ENCODE results near the gene SLC7A9.

DNA sequence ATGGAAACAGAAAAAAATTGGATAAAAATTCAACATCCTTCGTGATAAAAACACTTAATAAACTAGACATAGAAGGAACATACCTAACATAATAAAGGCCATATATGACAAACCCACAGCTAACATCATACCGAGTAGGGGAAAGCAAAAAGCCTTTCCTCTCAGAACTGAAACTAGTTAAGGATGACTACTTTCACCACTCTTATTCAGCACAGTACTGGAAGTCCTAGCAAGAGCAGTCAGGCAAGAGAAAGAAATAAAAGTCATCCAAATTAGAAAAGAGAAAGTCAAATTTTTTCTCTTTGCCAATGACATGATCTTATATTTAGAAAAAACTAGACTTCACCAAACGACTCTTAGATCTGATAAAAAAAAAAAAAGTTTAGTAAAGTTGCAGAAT, 25.8 kb upstream of the SLC7A9 start:
- TF ChIP-seq, protein P1, sequence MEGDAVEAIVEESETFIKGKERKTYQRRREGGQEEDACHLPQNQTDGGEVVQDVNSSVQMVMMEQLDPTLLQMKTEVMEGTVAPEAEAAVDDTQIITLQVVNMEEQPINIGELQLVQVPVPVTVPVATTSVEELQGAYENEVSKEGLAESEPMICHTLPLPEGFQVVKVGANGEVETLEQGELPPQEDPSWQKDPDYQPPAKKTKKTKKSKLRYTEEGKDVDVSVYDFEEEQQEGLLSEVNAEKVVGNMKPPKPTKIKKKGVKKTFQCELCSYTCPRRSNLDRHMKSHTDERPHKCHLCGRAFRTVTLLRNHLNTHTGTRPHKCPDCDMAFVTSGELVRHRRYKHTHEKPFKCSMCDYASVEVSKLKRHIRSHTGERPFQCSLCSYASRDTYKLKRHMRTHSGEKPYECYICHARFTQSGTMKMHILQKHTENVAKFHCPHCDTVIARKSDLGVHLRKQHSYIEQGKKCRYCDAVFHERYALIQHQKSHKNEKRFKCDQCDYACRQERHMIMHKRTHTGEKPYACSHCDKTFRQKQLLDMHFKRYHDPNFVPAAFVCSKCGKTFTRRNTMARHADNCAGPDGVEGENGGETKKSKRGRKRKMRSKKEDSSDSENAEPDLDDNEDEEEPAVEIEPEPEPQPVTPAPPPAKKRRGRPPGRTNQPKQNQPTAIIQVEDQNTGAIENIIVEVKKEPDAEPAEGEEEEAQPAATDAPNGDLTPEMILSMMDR (IDR thresholded peaks at IDR 0.05; ENCODE audit: low read depth, low read length) = no peak
- no peak for TF ChIP-seq EZH2phosphoT487 (IDR thresholded peaks at IDR 0.05; ENCODE audit: low read depth)

All from OCI-LY3 (cell line).